ENCODE results near the gene SPCS1.

- TF ChIP-seq CTCF (conservative IDR thresholded peaks at IDR 0.05; ENCODE audit: low read depth, low read length) (no peak), EZH2 (IDR thresholded peaks at IDR 0.05; ENCODE audit: borderline replicate concordance, low read depth, low read length, poor library complexity, severe bottlenecking) (no peak)
Observed at GRCh38 chr3:52663098-52663497, 42.8 kb upstream of the SPCS1 start.
